Superior temporal gyrus (tissue), 1 donor: ENCODE data around the gene KRTAP20-2.

Experiments
- DNase-seq: peaks from one replicate; pipeline ENCODE4 v3.0.0-alpha.2; 2016; ENCODE audit errors: extremely low spot score

Gene KRTAP20-2

GRCh38 chr21:30674312-30674711 lies 39.3 kb downstream of the KRTAP20-2 start:
- DNase-seq = no peak

- no peak for DNase-seq
These were observed 41.7 kb downstream of the KRTAP20-2 start for GRCh38 chr21:30676737-30677136.

DNA sequence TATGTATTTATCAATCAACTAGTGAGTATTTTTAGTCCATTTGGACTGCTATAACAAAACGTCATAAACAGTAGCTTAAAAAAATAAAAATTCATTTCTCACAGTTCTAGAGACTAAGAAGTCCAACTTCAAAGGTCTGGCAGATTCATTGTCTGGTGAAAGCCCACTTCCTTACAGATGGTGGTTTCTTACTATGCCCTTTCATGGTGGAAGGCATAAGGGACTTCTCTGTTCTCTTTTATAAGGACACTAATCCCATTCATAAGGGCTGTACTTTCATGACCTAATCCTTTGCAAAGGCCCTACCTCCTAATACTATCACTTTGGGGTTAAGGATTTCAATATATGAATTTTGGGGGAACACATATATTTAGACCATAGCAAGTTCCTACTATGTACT lies 45.6 kb downstream of the KRTAP20-2 start:
- no peak for DNase-seq

DNA sequence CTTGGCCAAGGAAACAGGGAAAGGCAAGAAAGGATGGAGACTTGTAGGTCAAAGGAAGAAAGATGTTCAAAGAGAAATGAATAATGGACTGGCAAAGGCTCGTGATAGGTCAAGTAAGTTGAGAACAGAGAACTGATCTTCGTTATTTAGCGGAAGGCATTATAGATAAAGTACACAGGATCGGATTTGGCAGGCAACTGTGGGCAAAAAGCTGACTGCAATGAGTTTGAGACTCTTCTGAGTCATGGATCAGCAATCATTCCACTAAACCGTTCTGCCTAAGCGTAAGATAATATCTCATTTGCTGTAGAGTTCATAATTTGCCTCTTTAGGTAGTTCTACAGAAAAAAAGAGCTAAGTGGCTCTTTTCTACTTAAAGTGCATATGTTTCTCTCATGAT lies 49.5 kb downstream of the KRTAP20-2 start:
- DNase-seq = no peak
